PFSK-1 (cell line): ENCODE measurements around the gene CCDC117.

ENCODE experiments used
- POLR2AphosphoS5 ChIP-seq: IDR thresholded peaks from 2 replicates; pipeline ENCODE4 v1.6.1; 2012; ENCODE audit warnings: low read depth, mild to moderate bottlenecking, control low read depth, low read length, moderate library complexity
- REST ChIP-seq, 2 experiments: IDR thresholded peaks; 2 replicates each; pipeline versions ENCODE4 v1.6.1 to v1.8.0; 2011 to 2012; ENCODE audit warnings: low read depth in 2 of 2, low read length in 2 of 2, control low read depth in 1 of 2, inconsistent platforms in 1 of 2, mild to moderate bottlenecking in 1 of 2, moderate library complexity in 1 of 2; ENCODE audit not compliant: insufficient read depth in 1 of 2
- TAF1 ChIP-seq: IDR thresholded peaks from 2 replicates; pipeline ENCODE4 v1.6.1; 2012; ENCODE audit warnings: low read length, control low read depth, borderline replicate concordance; ENCODE audit not compliant: insufficient read depth

GRCh38 chr22:28742562-28742962 lies 29.9 kb upstream of the CCDC117 start:
- TF ChIP-seq REST (IDR thresholded peaks at IDR 0.05; ENCODE audit: insufficient read depth in 1 of 2, low read depth in 2 of 2, low read length in 2 of 2) (no peak), TAF1 (no peak), POLR2AphosphoS5 (no peak)
